Renal cortical epithelial cell (primary cell): ENCODE data around the gene PGAP3. TPM values are rescaled to one million over a fixed set of nuclear protein-coding genes. Genes with fewer than 3 reads are reported as not detected.

Experiments
- DNase-seq: peaks from one replicate; pipeline ENCODE4 v3.0.0-alpha.2; 2011; ENCODE audit warnings: low read depth
- total RNA-seq: library from RNA; depleted of rRNA; stranded (reverse); fragments of >200 nt; gene quantifications from 2 replicates; pipeline ENCODE4 v1.2.3, GENCODE V29; 2014

The PGAP3 gene
- total RNA-seq, 1 donor from 2014 or later: 21.8 TPM

DNA sequence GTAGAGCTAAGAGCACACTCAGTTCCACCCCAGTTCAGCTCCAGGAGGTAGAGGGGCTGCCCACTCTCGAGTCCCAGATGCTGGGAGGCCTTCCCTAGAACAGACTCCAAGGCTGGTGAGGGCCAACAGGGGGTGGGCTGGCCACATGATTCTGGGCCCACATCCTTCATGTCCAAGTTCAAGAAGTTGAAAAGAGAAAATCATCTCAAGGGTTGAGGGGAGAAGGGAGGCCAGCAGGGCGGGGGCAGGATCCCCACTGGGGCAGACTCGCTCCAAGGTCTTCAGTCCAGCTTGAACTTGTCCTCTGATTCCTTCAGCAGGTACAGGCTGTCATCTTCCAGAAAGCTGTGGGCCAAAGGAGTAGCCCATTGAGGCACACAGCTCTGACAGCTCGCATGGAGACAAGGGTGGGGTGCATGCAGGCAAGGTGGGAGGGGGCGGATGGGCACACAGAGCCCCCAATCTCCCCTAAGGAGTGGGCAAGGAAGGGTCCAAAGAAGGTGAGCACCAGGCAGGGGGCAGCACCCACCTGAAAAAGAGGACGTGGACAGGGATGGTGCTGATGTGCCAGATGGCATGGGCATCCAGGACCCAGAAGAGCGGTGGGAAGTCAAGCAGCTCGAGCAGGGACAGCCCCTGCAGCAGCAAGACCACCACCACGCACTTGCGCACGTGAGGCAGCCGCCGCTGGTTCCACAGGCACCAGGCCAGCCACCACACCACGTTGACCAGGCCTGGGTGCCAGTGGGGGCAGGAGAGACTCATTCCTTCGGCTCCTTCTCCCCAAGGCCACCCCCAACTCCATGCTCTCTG lies 15.1 kb downstream of the PGAP3 start:
- no peak for DNase-seq

DNA sequence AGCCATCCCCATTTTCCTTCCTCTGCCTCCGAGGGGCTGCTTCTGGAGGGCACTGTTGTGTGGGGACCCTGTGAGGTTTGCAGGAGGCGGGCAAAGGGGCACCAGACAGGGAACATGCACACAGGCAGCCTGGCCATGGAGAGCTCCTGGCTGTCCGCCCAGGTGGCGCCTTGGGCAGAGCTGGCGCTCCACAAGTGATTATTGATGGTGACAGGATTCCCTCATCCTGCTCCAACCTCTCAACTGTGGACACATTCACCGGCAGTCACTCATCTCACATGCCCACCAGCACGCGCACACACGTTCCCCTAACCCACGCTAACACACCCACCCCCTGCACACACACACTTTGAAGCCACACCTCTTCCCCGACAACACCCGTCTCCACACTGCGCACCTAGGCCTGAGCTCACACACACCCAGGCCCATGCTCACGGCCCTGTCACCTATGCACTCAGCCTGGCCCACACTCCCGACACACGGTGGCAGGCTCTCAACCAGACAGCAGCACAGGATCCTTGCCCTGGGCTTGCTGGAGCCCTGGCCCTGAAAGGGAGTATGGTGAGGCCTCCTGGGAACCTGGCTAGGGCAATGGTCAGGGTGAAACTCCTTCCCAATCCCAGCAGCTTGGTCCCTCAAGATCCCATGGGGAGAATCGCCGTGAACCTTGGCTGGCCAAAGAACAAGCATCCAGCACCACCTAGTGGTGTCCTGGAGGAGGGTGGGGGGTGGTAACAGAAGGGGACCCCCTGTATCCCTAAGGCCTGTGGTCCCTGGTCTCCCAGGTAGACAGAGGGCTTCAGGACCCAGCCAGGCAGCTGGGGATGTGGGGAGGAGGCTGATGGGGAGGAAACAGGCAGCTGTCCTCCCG lies 16.0 kb downstream of the PGAP3 start:
- no peak for DNase-seq

- no peak for DNase-seq
These were observed 17.1 kb downstream of the PGAP3 start for GRCh38 chr17:39670746-39671145.

DNA sequence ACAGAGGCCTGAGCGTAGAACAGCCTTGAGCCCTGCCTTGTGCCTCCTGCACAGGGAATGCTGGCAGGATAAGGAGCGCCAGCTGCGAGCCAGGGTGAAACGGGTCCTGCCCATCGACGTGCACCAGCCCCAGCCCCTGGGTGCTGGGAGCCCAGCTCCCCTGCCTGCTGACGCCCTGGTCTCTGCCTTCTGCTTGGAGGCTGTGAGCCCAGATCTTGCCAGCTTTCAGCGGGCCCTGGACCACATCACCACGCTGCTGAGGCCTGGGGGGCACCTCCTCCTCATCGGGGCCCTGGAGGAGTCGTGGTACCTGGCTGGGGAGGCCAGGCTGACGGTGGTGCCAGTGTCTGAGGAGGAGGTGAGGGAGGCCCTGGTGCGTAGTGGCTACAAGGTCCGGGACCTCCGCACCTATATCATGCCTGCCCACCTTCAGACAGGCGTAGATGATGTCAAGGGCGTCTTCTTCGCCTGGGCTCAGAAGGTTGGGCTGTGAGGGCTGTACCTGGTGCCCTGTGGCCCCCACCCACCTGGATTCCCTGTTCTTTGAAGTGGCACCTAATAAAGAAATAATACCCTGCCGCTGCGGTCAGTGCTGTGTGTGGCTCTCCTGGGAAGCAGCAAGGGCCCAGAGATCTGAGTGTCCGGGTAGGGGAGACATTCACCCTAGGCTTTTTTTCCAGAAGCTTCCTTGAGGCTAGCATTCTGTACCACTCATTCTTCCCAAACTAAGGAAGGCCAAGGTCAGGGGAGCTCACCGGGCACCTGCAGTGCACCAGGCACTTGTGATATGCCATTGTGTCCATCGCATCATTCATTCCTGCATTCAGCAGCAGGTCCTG lies 17.7 kb downstream of the PGAP3 start:
- no peak for DNase-seq

DNA sequence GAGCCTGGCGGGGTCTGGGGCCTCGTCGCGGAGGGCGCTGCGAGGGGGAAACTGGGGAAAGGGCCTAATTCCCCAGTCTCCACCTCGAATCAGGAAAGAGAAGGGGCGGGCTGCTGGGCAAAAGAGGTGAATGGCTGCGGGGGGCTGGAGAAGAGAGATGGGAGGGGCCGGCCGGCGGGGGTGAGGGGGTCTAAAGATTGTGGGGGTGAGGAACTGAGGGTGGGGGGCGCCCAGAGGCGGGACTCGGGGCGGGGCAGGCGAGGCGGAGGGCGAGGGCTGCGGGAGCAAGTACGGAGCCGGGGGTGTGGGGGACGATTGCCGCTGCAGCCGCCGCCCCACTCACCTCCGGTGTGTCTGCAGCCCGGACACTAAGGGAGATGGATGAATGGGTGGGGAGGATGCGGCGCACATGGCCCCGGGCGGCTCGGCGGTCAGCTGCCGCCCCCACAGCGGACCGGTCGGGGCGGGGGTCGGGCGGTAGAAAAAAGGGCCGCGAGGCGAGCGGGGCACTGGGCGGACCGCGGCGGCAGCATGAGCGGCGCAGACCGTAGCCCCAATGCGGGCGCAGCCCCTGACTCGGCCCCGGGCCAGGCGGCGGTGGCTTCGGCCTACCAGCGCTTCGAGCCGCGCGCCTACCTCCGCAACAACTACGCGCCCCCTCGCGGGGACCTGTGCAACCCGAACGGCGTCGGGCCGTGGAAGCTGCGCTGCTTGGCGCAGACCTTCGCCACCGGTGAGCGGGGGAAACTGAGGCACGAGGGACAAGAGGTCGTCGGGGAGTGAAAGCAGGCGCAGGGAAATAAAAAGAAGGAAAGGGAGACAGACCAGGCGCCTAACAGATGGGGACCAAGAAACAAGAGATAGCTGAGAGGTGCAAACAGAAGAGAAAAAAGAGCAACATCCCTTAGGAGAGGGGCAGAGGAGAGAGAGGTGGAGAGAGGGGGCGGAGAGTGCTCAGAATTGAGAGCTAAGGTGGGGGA lies 19.6 kb downstream of the PGAP3 start, which contains the start of gene PNMT:
PNMT (plus strand) TSS at position 509 of the 980 bp plus-strand sequence; CDS start at position 532, 23 bp downstream.
- no peak for DNase-seq

- DNase-seq: no peak
These were observed 20.5 kb downstream of the PGAP3 start for GRCh38 chr17:39667262-39667944.

DNA sequence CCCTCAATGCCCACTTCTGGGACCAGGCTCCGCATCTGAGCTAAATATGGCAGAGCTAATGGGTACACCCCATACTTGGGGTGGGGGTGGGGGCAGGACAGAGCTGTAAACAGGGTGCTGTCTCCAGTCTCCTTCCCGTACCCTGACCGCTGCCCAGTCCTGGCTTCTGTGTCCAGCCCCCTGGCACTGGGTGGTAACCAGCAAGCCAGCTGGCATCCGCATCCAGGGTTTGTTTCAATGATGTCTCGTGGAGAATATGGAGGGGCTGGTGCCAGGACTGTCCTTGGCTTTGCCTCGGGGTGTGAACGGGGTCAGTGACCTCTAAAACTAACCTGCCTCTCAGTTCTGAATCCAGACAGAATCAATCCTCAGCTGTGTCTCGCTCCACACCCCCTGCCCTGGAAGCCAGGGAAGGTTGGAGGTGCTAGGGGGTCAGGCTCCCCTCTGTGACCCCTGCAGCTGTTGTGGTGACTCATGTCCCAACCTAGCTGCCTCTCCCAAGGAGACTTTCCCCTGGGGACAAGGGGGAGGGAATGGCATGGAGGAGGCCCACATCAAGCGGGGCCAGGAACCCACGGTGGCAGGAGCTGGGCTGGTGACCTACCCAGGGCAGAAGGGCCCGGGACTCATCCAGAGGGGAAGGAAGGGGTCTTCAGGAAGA lies 21.1 kb downstream of the PGAP3 start:
- DNase-seq: no peak

DNA sequence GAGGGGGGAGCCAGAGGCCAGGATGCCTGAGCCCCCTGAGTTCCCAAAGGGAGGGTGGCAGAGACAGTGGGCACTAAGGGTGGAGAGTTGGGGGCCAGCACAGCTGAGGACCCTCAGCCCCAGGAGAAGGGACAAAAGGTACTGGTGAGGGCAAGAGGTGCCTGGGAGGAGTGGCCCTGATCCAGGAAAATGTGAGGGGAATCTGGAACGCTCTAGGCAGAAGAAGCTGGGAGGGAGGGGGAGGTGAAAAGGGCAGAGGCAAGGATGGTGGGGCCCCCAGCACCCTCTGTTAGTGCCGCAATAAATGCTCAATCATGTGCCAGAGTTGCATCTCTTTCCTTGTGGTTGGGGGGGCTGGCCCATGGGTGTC lies 21.6 kb downstream of the PGAP3 start:
- no peak for DNase-seq

GRCh38 chr17:39665642-39666224 lies 22.1 kb downstream of the PGAP3 start:
- no peak for DNase-seq

GRCh38 chr17:39664581-39665561 lies 23.0 kb downstream of the PGAP3 start, which contains the start of gene TCAP:
TCAP (plus strand) TSS chr17:39665349; CDS start chr17:39665360, 11 bp downstream.
- DNase-seq: no peak

GRCh38 chr17:39663688-39664580 lies 23.9 kb downstream of the PGAP3 start:
- DNase-seq: no peak

- DNase-seq: no peak
These were observed 24.5 kb downstream of the PGAP3 start for GRCh38 chr17:39663340-39663687.

DNA sequence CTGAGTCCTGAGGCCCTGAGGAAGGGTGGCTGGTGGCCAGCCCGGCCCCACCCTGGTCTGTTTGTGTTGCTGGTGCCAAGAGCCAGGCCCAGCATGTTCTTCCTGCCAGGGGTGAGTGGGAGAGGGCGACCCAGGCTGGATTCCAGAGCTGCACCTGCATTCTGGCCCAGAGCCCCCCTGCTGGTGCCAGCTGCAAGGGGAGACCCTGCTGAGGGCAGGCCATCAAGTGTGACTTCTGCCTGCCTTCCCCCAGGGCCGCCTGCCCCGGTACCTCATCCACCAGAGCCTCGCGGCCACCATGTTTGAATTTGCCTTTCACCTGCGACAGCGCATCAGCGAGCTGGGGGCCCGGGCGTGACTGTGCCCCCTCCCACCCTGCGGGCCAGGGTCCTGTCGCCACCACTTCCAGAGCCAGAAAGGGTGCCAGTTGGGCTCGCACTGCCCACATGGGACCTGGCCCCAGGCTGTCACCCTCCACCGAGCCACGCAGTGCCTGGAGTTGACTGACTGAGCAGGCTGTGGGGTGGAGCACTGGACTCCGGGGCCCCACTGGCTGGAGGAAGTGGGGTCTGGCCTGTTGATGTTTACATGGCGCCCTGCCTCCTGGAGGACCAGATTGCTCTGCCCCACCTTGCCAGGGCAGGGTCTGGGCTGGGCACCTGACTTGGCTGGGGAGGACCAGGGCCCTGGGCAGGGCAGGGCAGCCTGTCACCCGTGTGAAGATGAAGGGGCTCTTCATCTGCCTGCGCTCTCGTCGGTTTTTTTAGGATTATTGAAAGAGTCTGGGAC lies 25.1 kb downstream of the PGAP3 start:
- DNase-seq: no peak

GRCh38 chr17:39661744-39662541 lies 25.9 kb downstream of the PGAP3 start:
- no peak for DNase-seq
